Measurements from ENCODE around the gene C20orf141.
"Not testable (repeated sequence)": the region's sequence is repeated elsewhere in the genome, so short reads cannot be mapped to it uniquely, and the experiment has no call there.

C20orf141 gene, protein sequence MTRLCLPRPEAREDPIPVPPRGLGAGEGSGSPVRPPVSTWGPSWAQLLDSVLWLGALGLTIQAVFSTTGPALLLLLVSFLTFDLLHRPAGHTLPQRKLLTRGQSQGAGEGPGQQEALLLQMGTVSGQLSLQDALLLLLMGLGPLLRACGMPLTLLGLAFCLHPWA

DNA sequence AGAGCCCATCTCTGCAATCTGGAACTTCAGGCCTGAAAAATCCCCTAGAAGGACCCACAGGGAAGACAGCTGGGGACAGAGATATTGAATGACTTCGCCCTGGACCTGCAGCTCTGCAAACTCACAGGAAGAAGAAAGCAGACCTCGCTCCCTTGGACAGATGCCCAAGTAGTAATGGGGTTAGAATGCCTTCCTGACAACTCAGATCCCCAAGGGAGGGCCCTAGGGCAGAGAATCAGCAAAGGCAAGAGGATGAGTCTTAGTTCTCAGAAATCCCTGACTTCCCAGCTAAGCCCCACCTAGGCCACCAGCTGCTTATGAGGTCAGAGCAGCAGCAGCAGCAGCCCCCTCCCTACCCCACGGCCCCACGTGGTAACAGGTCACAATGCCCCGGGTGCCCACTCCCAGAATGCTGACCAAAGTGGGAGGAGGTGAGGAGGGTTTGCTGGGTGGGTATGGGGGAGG is at the start of gene C20orf141:
Gene C20orf141 (plus strand): TSS at position 401 of the 465 bp plus-strand sequence. CDS start 198 bp downstream, outside the sequence.
- DNase-seq: peak; percentile 68

DNA sequence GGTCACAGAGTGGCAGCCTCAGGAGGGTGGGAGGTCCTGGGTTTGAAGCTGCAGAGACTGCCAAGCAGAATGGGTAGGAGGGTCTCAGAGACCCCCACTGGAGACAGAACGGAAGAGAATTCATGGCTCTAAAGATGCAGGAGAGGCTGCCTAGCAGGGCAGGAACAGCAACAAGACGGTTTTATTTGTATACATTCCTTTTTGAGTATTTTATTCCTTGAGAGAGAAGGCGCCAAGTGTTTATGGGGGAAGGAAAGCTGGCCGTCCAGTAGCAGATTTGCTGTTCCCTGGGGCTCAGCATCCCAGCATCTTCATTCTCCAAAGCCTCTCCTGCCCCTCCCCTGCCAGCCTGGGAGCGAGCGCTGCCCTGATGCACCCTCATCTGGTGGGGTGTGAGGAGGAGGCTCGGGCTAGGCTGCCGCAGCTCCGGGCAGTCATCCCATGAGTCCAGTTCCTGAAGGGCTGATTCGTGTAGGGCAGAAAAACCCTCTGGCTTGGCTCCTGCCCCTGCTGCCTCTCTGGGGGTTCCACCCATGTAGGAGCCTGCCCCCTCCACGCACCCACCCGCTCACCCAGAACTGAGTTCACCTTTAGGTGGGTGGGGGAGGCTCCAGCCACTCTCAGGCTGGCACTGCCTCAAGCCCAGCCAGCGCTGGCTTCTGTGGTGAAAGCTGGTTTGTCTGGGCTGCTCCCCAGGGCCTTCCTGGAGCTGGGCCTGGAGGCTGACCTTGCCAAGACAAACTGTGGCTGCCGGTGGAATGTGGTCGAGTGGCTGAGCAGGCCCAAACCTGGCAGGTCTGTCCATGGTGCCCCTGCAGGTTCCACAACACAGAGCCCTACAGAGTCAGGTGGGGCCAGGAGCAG is 46.8 kb upstream of the C20orf141 start:
- DNase-seq: no peak

DNA sequence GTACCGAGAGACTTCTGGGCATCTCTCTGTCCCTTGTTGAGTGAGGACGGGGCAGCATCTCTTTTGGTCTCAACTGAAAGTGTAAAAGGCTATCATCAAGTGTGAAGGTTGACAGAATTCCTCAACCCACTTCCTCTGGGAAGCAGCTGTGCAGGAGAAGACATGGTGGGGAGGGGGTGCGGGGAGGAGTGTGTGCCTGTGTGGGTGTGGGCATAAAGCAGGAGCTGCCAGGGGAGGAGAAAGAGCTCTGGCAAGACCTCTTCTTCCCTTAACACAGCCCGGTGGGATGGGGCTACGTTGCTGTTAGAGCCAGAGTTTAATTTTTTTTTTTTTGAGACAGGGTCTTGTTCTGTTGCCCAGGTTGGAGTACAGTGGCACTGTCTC is 46.2 kb upstream of the C20orf141 start:
- DNase-seq: no peak

DNA sequence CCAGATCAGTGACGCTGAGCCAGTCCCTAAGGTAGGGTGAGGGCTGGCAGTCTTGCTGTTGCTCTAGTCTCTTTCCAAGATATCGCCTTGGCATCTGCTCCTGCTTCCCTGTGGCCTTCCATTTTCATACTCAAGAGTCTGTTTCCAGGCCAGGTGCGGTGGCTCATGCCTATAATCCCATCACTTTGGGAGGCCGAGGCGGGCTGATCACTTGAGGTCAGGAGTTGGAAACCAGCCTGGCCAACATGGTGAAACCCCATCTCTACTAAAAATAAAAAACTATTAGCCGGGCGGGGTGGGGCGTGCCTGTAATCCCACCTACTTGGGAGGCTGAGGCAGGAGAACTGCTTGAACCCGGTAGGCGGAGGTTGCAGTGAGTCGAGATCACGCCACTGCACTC is 44.7 kb upstream of the C20orf141 start:
- DNase-seq: not testable (repeated sequence)

DNA sequence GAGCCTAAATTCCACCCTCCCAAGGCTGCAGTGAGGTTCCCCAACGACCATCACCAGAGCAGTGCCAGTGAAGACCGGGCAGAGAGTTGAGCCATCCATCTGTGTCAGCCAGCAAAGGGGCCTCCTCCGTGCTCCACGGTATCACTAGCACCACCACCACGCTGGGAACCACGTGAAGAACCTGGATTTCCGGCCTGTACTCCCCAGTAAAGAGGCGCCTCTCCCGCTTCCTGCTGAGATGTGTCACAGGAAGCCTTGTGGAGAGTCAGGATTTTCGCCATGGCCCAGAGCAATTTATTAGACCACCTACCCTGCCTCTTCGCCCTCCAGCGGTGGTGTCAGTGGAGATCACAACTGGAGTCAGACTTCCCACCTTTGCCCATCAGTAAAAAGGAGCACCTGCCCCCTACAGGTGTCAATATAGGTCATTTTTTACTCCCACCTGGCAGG is 43.1 kb upstream of the C20orf141 start:
- no peak for DNase-seq

DNA sequence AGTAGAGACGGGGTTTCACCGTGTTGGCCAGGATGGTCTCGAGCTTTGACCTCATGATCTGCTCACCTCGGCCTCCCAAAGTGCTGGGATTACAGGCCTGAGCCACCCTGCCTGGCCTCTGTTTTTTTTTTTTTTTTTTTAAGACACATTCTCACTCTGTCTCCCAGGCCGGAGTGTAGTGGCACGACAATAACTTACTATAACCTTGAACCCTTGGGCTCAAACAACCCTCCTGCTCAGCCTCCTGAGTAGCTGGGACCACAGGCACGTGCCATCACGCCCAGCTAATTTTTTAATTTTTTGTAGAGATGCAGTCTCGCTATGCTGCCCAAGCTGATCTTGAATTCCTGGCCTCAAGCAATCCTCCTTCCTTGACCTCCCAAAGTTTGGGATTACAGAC is 41.0 kb upstream of the C20orf141 start:
- DNase-seq: no peak

DNA sequence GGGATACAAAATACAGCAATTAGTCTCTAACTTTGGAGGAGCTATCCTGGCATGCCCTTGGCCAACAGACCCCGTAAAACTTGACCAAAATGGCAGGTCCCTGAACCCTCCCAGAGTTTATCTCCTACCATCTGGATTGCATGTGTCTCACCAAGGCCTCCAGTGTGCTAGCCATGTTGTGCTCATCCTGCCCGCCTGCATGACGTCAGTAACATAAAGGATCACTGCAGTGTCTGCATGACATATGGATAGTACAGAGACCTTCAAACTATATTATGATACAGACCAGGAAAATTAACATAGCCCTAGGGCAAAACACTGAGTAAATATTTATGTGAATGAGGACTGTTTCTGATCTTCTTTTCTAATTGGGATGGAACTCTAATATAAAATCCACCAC is 39.6 kb upstream of the C20orf141 start:
- no peak for DNase-seq

DNA sequence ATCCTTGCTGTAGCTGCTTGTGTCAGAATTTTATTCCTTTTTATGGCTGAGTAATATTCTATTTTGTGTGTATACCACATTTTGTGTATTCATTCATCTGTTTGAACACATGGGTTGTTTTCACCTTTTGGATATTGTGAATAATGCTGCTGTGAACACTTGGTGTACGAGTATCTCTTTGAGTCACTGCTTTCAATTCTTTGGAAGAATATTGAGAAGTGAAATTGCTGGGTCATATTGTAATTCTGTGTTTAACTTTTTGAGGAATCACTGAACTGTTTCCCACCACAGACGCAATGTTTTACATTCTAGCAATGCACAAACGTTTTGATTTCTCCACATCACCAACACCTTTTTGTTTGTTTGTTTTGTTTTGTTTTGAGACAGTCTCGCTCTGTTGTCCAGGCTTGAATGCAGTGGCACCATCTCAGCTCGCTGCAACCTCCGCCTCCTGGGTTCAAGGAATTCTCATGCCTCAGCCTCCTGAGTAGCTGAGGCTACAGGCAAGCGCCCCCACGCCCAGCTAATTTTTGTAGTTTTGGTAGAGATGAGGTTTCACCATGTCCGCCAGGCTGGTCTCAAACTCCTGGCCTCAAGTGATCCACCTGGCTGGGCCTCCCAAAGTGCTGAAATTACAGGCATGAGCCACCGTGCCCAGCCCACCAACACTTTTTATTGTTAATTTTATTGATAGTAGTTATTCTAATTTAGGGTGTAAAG is 36.0 kb upstream of the C20orf141 start:
- no peak for DNase-seq

DNA sequence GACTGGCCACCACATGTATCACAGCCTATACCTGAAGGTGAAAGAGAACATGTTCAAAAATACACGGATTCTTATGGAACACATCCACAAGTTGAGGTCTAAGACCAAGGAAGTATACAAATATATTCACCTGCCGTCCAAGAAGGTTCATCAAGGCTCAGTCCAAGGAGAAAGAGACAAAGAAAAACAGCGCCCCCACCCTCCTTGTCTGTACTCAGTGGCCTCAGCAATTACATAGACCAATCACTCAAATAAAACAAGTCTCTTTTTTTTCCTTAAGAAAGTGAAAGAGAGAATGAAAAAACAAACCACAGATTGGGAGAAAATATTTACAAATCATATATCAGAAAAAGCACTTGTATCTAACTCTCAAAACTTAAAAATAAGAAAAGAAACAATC is 33.8 kb upstream of the C20orf141 start:
- DNase-seq: peak; percentile 45

DNA sequence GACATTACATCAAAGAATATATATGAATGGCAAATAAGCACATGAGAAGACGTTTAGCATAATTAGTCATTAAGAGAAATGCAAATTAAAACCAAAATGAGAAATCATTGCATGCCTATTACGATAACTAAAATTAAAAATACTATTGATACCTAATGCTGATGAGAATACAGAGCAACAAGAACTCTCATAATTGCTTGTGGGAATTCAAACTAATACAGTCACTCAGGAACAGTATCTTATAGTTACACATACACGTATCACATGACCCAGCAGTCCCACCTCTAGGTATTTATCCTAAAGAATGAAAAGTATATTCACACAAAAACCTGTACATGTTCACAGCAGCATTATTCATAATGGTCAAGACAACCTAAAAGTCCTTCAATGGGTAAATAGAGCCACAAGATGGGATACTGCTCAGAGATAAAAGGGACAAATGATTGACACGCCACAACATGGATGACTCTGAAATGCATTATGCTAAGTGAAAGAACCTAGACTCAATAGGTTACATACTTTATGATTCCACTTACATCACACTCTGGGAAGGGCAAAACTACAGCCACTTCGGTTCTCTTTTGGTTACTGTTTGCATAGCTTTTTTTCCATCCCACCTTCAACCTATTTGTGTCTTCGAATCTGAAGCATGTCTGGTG is 30.8 kb upstream of the C20orf141 start:
- peak; percentile 19 for DNase-seq

DNA sequence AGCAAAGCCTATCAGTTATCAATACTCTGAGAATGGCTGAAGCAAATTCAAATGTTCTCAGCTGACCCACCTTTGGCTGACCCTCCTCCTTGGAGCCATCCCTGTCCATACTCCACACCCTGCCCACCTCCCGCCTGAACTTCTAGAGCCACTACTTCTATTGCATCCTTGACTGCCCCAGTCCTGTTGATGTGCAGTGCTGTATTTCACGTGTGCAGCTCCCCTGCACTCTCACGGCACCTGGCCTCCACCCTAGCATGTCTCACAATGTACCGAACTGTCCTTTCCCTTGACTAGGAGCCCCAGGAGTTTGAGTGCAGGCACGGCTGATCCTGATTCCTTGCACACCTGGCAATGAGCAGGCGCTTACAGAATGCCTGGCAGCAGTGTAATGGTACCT is 21.3 kb upstream of the C20orf141 start:
- DNase-seq: no peak

DNA sequence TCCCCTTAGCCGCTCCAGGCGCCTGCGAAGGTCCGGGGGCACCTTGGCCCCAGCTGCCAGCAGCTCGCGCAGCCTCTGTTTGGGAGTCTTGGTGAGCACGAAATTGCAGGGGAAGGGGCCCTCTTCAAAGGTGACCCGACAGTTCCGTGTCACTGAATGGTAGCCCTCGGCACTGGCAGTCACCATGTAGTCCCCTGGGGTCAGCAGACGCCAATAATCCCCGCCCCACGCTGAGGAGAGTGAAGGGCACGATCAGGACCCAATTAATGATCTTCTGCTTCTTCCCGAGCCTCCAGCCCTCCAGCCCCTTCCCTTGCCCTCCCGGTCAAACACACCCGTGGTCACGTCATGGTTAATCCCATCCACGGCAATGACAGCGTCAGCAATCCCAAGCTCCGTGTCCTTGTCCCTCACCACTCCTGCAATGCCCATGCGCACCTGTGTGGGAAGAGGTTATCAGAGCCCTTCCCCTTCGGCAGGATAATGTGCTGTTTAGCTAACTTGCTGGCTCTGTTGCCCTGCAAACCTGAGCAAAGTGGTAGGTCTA is 20.5 kb upstream of the C20orf141 start:
- no peak for DNase-seq

DNA sequence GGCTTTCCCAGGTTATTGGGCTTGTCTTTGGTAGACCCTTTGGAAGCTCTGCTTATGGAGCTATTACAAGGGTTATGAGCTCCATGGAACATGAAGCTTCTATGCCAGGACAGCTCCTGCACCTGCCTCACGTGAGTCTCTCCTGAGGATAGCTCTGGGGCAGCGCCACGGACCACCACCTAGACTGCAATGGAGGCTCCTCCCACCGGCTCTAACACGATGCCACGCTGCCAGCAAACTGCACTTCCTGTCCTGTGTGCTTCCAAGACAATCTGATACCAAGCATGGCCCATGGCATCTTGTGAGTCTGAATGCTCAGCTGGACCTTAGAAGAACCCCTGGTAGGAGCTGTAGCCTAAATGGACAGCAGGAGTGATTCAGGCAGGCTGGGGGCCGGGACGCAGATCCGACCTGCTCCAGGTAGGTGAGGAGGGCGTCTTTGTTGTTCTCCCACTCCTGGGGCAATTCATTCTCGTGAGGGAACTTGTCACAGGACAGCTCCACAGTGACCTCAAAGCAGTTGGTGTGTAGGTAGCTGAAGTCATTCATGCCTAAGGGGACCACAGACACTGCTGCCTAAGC is 19.8 kb upstream of the C20orf141 start:
- no peak for DNase-seq

DNA sequence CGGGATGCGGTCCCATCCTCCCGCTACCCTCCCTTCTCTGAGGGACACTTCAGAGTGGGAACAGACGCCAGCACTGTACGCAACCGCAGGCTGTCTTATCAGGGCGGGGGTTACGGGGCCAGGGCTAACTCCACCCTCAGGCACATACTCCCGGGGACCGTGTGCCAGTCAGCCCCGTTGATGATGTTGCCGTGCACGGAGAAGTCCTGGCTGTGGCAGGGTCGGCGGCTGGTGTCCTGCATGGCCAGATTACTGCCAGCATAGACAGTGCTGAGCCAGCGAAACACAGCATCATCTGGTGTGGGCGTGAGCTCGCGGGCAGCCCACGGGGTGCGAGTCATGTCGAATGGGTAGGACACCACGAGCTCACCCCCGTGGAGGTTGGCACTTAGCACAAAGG is 19.3 kb upstream of the C20orf141 start:
- DNase-seq: peak; percentile 72

DNA sequence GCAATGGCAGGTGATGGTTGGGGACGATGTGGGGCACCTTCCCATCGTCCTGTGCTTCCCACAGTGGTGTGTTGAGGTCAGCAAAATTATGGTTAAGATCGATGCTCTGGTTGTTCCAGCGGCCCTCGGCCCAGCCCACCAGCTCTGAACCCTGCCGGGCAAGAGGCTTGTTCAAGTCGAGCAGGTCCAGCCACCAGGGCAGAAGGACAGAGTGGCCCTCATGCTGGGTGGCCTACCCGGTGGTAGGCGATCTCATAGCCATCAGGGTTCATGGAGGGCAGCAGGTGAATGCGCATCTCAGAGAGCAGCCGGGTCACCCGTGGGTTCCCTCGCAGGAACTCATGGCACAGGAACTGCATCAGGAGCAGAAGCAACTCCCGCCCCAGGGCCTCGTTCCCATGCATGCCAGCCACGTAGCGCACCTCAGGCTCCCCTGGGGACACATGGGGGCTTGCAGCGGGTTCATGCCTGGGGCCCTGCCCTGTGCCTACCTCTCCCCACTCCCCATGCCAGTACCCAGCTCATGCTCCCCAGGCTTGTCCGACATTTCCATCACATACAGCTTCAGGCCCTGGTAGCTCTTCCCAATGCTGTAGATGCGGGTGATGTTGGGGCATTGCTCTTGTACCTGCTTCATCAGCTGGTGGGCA is 18.7 kb upstream of the C20orf141 start:
- no peak for DNase-seq

DNA sequence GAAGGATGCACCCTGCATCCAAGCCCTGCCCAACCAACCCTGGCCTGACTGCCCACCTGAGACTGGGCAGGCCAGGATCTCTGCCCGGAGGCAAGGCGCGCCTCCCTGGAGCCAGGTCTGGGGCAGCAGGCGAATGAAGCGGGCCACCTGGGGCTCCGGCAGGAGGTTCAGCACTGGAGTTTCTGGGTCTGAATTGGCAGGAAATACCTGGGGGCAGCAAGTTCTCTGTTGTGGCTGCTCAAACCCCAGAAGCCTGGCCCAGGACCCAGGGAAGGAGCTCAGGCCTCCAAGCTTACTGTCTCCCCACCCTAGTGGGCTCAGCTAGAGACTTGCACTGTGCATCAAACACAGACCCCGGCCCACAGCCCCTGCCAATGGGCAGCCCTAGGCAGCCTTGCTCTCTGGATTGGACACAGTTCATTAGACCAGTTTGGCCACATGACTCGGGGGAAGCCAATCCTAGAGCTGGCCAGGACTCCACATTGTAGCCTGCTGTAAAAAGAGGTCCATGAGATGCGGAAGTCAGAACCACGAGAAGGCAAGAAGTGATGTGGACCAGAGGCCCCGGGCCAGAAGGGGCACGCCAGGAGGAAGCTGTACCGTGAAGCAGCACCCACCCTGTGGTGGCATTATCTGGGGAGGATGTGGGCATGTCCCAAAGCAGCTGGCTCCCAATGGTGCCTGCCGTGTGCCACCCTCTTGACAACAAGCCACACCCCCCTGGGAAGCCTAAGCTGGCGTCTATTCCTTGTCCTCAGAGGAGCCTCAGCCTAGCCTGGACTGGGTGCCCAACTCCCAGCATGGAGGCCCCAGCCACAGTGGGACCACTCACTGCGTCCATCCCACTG is 17.4 kb upstream of the C20orf141 start:
- DNase-seq: no peak

DNA sequence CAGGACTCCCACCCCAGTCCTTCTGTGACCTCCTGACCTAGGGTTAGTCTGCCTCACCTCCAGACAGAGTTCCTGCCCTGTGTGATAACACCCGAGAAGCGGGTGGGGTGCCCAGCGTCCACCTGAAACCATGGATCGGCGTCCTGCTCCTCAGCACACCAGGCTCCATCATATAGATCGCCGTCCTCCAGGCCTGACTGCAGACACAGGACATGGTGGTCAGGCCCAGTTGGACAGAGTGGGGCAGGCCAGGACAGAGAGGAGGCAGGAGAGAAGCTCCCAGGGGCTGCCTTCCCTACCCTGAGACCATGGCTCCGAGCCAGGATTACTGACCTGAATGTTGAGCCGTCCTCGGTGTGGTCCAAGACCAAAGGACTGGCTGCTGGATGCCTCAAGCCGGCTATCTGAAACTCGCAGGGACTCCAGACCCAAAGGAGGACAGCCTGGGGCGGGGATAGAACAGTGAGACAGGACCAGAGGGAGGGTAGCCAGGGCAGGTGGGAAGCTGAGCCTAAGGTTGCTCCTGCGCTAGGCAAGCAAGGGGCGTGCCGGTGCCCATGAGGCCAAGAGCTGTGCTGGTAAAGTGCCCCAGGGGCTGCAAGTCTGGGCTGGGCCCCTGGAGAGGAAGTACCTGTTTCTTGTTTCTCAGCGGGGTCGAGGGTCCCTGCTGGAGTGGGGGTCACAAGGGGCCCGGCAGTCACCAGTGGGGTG is 16.5 kb upstream of the C20orf141 start:
- no peak for DNase-seq

DNA sequence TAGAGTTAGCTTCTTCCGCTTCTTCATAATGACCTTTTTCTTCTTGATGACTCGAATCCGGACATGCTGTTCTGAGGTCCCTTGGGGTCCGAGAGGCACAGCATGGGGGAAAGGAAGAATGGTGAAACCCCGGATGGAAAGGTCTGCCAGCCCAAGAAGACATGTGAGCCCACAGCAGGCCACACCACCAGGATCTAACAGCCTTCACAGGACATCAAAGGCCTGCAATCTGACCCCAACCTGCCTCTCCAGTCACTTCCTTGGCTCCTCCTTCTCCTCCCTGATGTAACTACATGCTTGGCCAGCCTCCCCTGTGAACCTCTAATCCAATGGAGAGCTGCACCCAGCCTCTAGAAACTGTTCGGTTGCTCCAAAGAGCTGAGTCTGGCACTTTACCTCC is 16.0 kb upstream of the C20orf141 start:
- DNase-seq: no peak

DNA sequence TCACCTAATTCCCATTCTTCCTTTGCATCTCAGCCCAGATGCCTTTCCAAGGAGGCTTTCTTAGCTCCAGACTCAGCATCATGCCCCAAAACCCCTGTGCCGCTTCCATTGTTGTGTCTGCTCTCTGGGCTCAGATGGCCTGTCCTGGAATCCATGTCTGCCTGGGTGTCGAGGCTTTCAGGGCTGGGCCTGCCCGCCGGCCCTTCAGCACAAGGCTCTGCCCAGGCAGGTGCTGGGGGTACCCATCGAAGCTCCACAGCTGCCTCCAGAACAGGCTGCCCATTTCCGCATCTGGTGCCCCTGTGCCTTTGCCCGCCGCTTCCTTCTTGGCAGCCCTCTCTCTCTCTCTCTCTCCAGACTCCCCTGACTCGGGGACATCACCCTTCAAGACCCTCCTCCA is 15.5 kb upstream of the C20orf141 start:
- no peak for DNase-seq
